ENCODE data around the gene VWA8. TPM values are rescaled to one million over a fixed set of nuclear protein-coding genes. Genes with fewer than 3 reads are reported as not detected.
"Not testable (repeated sequence)": the region's sequence is repeated elsewhere in the genome, so short reads cannot be mapped to it uniquely, and the experiment has no call there.

The VWA8 gene
- total RNA-seq, 1 donor from 2014 or later = 33.4 TPM

GRCh38 chr13:41546372-41547190 is 414.3 kb downstream of the VWA8 start:
- Histone ChIP-seq H3K27me3 (no peaks in the 10 kb centered on the region), H3K27ac (peak overlapping the region; percentile 85), H3K36me3 (no peaks in the 10 kb centered on the region), H3K4me3 (no peak overlapping the region), H3K4me1 (peaks cover 24% of the 10 kb centered on the region), H3K9me3 (no peaks in the 10 kb centered on the region)
- DNase-seq (ENCODE audit: extremely low spot score in 2 of 2) = no peak
- TF ChIP-seq CTCF (IDR thresholded peaks at IDR 0.05) = no peak
- TF ChIP-seq POLR2AphosphoS5 (IDR thresholded peaks at IDR 0.05; ENCODE audit: insufficient read depth in 1 of 2, low read depth in 1 of 2) = no peak
- TF ChIP-seq POLR2A (IDR thresholded peaks at IDR 0.05) = no peak
- intact Hi-C loops (cut with DNase I) = no loop called here

- intact Hi-C loops (cut with DNase I) = no loop called here
- TF ChIP-seq POLR2A (IDR thresholded peaks at IDR 0.05) (no peak), CTCF (IDR thresholded peaks at IDR 0.05) (no peak), POLR2AphosphoS5 (IDR thresholded peaks at IDR 0.05; ENCODE audit: insufficient read depth in 1 of 2, low read depth in 1 of 2) (no peak)
- peaks cover 24% of the 10 kb centered on the region for H3K4me1 ChIP-seq
- H3K4me3 ChIP-seq = no peak overlapping the region
- no peak overlapping the region for H3K27ac ChIP-seq
- H3K36me3 ChIP-seq = no peaks in the 10 kb centered on the region
- DNase-seq (ENCODE audit: extremely low spot score in 2 of 2) = no peak
- no peaks in the 10 kb centered on the region for H3K27me3 ChIP-seq
- no peaks in the 10 kb centered on the region for H3K9me3 ChIP-seq
Measured at GRCh38 chr13:41545432-41545707, 415.5 kb downstream of the VWA8 start.

GRCh38 chr13:41543664-41544300 is 417.1 kb downstream of the VWA8 start:
- Histone ChIP-seq H3K36me3 (no peaks in the 10 kb centered on the region), H3K27ac (no peak overlapping the region), H3K4me1 (peaks cover 24% of the 10 kb centered on the region), H3K27me3 (no peaks in the 10 kb centered on the region), H3K4me3 (no peak overlapping the region), H3K9me3 (no peaks in the 10 kb centered on the region)
- TF ChIP-seq POLR2AphosphoS5 (IDR thresholded peaks at IDR 0.05; ENCODE audit: insufficient read depth in 1 of 2, low read depth in 1 of 2) = no peak
- no peak for TF ChIP-seq POLR2A (IDR thresholded peaks at IDR 0.05)
- DNase-seq (ENCODE audit: extremely low spot score in 2 of 2) = peak in 1 of 2 donors; percentile 77
- intact Hi-C loops (cut with DNase I) = no loop called here

GRCh38 chr13:41542799-41543198 is 418.1 kb downstream of the VWA8 start:
- H3K27me3 ChIP-seq; H3K9me3 ChIP-seq; intact Hi-C loops (cut with DNase I); DNase-seq (ENCODE audit: extremely low spot score in 2 of 2); H3K36me3 ChIP-seq; H3K27ac ChIP-seq; H3K4me3 ChIP-seq: not testable (repeated sequence)
- H3K4me1 ChIP-seq = peaks cover 17% of the 10 kb centered on the region

GRCh38 chr13:41542281-41542680 is 418.6 kb downstream of the VWA8 start:
- Histone ChIP-seq H3K27ac (no peak overlapping the region), H3K27me3 (no peaks in the 10 kb centered on the region), H3K36me3 (no peaks in the 10 kb centered on the region), H3K4me3 (no peak overlapping the region), H3K9me3 (no peaks in the 10 kb centered on the region), H3K4me1 (peaks cover 12% of the 10 kb centered on the region)
- no peak for DNase-seq (ENCODE audit: extremely low spot score in 2 of 2)
- TF ChIP-seq POLR2AphosphoS5 (IDR thresholded peaks at IDR 0.05; ENCODE audit: insufficient read depth in 1 of 2, low read depth in 1 of 2) = no peak
- TF ChIP-seq CTCF (IDR thresholded peaks at IDR 0.05) = no peak
- TF ChIP-seq POLR2A (IDR thresholded peaks at IDR 0.05) = no peak
- intact Hi-C loops (cut with DNase I) = no loop called here
